Motor neuron (in vitro differentiated cells): ENCODE data around the gene LCLAT1. TPM values are rescaled to one million over a fixed set of nuclear protein-coding genes. Genes with fewer than 3 reads are reported as not detected.
"Not testable (repeated sequence)": the region's sequence is repeated elsewhere in the genome, so short reads cannot be mapped to it uniquely, and the experiment has no call there.

ENCODE experiments used
- ATAC-seq, 8 experiments: fragments of 200-7000 bp; cut with Tn5 transposase; replicated peaks in 6 of 8; 2 replicates each; pipeline ENCODE4 v1.8.0; 2021; ENCODE audit warnings: mild to moderate bottlenecking in 8 of 8, moderate library complexity in 8 of 8
- H3K27ac ChIP-seq, 2 donors: fragments of 250-450 bp; sonication (Bioruptor Pico); 2 replicates each; pipeline ENCODE4 v1.9.0; 2021; ENCODE audit warnings: antibody characterized with exemption in 2 of 2, mild to moderate bottlenecking in 2 of 2, moderate library complexity in 1 of 2
- H3K4me1 ChIP-seq, 2 donors: fragments of 250-450 bp; sonication (Bioruptor Pico); replicated peaks in 1 of 2; 2 replicates each; pipeline ENCODE4 v1.6.1; 2021; ENCODE audit warnings: antibody characterized with exemption in 2 of 2, mild to moderate bottlenecking in 2 of 2, moderate library complexity in 1 of 2
- H3K4me3 ChIP-seq, 5 donors: fragments of 250-450 bp; sonication (Bioruptor Pico); 2 replicates each; pipeline ENCODE4 v1.9.0; 2021; ENCODE audit warnings: antibody characterized with exemption in 5 of 5, mild to moderate bottlenecking in 5 of 5, moderate library complexity in 4 of 5
- WGBS, 10 experiments: fragments of 450-650 bp; shearing (Covaris generic); methylation state at CpG; one replicate each; pipeline ENCODE4 v1.0.0; 2022; 5-methylcytosine and 5-hydroxymethylcytosine counted together
- in situ Hi-C, 9 experiments: fragments of 400-800 bp; cut with MboI; loops; one replicate each; pipeline ENCODE4 v1.15.0; 2021; ENCODE audit warnings: low sequenced_read_pairs in 9 of 9, low pct_unique_long_range_greater_than_20kb in 2 of 9; ENCODE audit not compliant: unreplicated experiment in 9 of 9
- total RNA-seq, 8 experiments: library from RNA; unstranded; fragments of 300-600 nt; gene quantifications; 2 replicates each; pipeline versions ENCODE4 v1.2.3 to v1.2.4, GENCODE V29; 2022

LCLAT1 gene
- total RNA-seq, 8 experiments from 2014 or later = 9.8 to 39.2 (median 12.9) TPM

- no peak for ATAC-seq
- no peaks in the 10 kb centered on the region for H3K4me1 ChIP-seq
- H3K4me3 ChIP-seq = no peak overlapping the region
- 15 to 100% (median 43%) methylated on average over 1 to 2 of the region's 2 CpGs; no CpG with 5 or more reads in 2 of the 10 experiments for WGBS, 10 experiments
- no peak overlapping the region for H3K27ac ChIP-seq
- in situ Hi-C loops = loop anchor here in 1 of 9 experiments (25.0 kb wide), 2 partner anchors 224 to 226 kb away; partner anchors contain the start of gene LBH
These were observed 16.5 kb downstream of the LCLAT1 start for GRCh38 chr2:30463535-30463934.

GRCh38 chr2:30464544-30465170 lies 17.6 kb downstream of the LCLAT1 start:
- no peak overlapping the region for H3K4me3 ChIP-seq
- no peak overlapping the region for H3K27ac ChIP-seq
- no peak for ATAC-seq
- WGBS, 10 experiments = 41 to 82% (median 58%) methylated on average over 1 to 4 of the region's 4 CpGs; no CpG with 5 or more reads in 2 of the 10 experiments
- in situ Hi-C loops = loop anchor here in 1 of 9 experiments (25.0 kb wide), 2 partner anchors 223 to 227 kb away; partner anchors contain the start of gene LBH
- H3K4me1 ChIP-seq = no peaks in the 10 kb centered on the region

DNA sequence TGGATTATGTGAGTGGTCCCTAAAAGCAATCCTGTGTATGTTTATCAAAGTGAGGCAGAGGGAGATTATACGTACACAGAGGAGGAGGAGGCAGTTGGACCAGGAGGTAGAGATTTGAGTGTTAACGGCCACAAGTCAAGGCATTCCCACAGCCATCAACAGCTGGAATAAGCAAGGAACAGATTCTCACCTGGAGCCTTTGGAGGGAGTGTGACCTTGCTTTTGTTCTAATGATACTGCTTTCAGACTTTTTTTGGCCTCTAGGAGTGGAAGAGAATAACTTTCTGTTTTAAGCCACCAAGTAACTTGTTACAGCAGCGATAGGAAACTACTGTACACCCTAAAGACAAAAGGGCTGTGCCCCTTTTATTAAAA lies 18.1 kb downstream of the LCLAT1 start:
- H3K4me3 ChIP-seq = no peak overlapping the region
- 30 to 100% (median 76%) methylated on average over 1 to 3 of the region's 3 CpGs; no CpG with 5 or more reads in 1 of the 10 experiments for WGBS, 10 experiments
- ATAC-seq = peak in 1 of 8 experiments; percentile 25
- H3K4me1 ChIP-seq = no peaks in the 10 kb centered on the region
- in situ Hi-C loops = loop anchor here in 1 of 9 experiments (25.0 kb wide), 2 partner anchors 222 to 228 kb away; partner anchors contain the start of gene LBH
- H3K27ac ChIP-seq = no peak overlapping the region

DNA sequence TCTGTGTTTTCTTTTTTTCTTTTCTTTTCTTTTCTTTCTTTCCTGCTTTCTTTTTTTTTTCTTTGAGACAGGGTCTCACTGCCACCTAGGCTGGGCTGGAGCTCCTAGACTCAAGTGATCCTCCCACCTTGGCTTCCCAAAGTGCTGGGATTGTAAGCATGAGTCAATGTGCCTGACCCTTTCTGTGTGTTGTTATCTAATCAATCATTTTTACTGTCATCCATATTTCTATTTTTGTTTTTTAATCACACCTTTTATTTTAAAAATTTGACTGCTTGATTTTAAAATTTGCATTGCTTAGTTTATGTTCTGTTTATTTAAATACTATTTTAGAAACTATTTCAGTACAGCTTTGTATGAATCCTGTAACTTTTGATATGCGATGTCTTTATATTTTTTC lies 19.2 kb downstream of the LCLAT1 start:
- no peak overlapping the region for H3K27ac ChIP-seq
- ATAC-seq = no peak
- in situ Hi-C loops = loop anchor here in 1 of 9 experiments (25.0 kb wide), 2 partner anchors 221 to 229 kb away; partner anchors contain the start of gene LBH
- no peaks in the 10 kb centered on the region for H3K4me1 ChIP-seq
- H3K4me3 ChIP-seq = no peak overlapping the region
- WGBS, 10 experiments = 50 to 100% (median 89%) methylated on average over 1 of the region's 1 CpG; no CpG with 5 or more reads in 1 of the 10 experiments

GRCh38 chr2:30467062-30467826 lies 20.2 kb downstream of the LCLAT1 start:
- not testable (repeated sequence) for H3K4me3 ChIP-seq

DNA sequence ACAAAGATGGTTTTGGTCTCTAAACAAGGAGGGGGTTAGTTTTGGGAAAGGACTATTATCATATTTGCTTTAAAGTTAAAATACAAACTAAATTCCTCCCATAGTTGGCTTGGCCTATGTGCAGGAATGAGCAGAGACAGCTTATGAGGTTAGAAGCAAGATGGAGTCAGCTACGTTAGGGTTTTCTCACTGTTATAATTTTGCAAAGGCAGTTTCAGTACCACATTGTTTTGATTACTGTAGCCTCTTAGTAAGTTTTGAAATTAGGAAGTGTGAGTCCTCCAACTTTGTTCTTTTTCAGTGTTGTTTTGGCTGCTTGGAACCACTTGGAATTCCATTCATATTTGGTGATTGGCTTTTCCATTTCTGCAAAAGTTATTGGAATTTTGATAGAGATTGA lies 23.4 kb downstream of the LCLAT1 start:
- H3K4me1 ChIP-seq = no peaks in the 10 kb centered on the region
- in situ Hi-C loops = loop anchor here in 1 of 9 experiments (25.0 kb wide), 2 partner anchors 217 to 233 kb away; partner anchors contain the start of gene LBH
- no peak for ATAC-seq
- no peak overlapping the region for H3K4me3 ChIP-seq
- H3K27ac ChIP-seq = no peak overlapping the region
- WGBS, 10 experiments = 11 to 100% (median 82%) methylated on average over 1 of the region's 1 CpG; no CpG with 5 or more reads in 4 of the 10 experiments

More at GRCh38 chr2:30467062-30467826, 20.2 kb downstream of the LCLAT1 start:
- not testable (repeated sequence) for H3K27ac ChIP-seq, H3K4me1 ChIP-seq, ATAC-seq
- in situ Hi-C loops = loop anchor here in 1 of 9 experiments (25.0 kb wide), 2 partner anchors 220 to 230 kb away; partner anchors contain the start of gene LBH
- no CpG with 5 or more reads among the region's 8 CpGs for WGBS, 10 experiments

- in situ Hi-C loops = loop anchor here in 1 of 9 experiments (25.0 kb wide), 2 partner anchors 215 to 235 kb away; partner anchors contain the start of gene LBH
- Histone ChIP-seq H3K4me1 (no peaks in the 10 kb centered on the region), H3K27ac (no peak overlapping the region), H3K4me3 (no peak overlapping the region)
- no peak for ATAC-seq
These were observed 25.3 kb downstream of the LCLAT1 start for GRCh38 chr2:30472326-30472725.

- in situ Hi-C loops = no loop called here
- Histone ChIP-seq H3K4me1 (no peaks in the 10 kb centered on the region), H3K27ac (no peak overlapping the region), H3K4me3 (no peak overlapping the region)
- ATAC-seq = no peak
These were observed 28.5 kb downstream of the LCLAT1 start for GRCh38 chr2:30475542-30475941.

GRCh38 chr2:30476636-30477035 lies 29.6 kb downstream of the LCLAT1 start:
- WGBS, 10 experiments = 0 to 100% (median 100%) methylated on average over 1 to 2 of the region's 2 CpGs; no CpG with 5 or more reads in 5 of the 10 experiments
- in situ Hi-C loops = no loop called here

GRCh38 chr2:30480703-30481322 lies 33.8 kb downstream of the LCLAT1 start:
- ATAC-seq = no peak
- no peak overlapping the region for H3K27ac ChIP-seq
- 64 to 100% (median 87%) methylated on average over 1 to 6 of the region's 6 CpGs for WGBS, 10 experiments
- in situ Hi-C loops = no loop called here
- no peaks in the 10 kb centered on the region for H3K4me1 ChIP-seq
- H3K4me3 ChIP-seq = no peak overlapping the region

More at GRCh38 chr2:30476636-30477035, 29.6 kb downstream of the LCLAT1 start:
- Histone ChIP-seq H3K4me1 (no peaks in the 10 kb centered on the region), H3K4me3 (no peak overlapping the region), H3K27ac (no peak overlapping the region)
- no peak for ATAC-seq

DNA sequence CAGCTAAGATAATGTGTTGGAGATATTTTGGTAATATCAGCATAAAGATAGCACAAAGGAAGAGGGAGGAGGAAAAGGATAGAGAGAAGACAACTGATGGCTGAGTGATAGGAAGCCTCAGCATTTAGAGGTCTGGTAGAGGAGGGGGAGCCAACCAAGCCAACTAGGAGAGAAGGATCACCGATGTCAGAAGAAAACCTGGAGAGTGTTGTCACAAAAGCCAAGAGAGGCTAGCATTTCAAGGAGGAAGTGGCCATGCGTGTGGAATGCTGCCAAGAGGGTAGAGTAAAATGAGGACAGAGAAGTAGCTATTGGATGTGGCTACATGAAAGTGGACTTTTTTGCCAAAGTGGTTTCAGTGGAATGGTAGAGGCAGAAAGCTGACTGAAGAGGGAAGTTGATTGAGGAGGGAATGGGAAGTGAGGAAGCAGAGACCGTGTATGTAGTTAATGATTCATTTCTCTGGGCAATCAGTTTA lies 34.3 kb downstream of the LCLAT1 start:
- WGBS, 10 experiments = 62 to 100% (median 88%) methylated on average over 1 to 3 of the region's 3 CpGs; no CpG with 5 or more reads in 3 of the 10 experiments
- H3K4me3 ChIP-seq = no peak overlapping the region
- in situ Hi-C loops = no loop called here
- ATAC-seq = no peak
- no peak overlapping the region for H3K27ac ChIP-seq
- no peaks in the 10 kb centered on the region for H3K4me1 ChIP-seq

DNA sequence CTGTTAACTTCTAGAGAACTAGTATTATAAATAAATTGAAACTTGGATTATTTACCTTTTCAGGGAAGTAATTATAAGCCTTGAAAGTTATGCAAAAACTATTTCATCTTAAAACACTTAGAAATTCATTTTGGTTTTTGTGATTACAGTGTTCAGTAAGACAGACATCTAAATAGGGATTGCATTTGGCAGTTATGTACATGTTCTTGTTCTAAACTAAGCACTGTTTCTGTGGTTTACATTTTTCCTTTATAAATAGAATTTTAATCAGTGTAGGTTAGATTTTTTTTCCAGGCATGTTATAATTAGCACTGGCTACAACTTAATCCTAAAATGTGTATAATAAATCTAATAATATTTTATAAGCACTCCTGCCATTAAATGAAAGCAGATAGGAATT lies 35.0 kb downstream of the LCLAT1 start:
- no peak overlapping the region for H3K4me3 ChIP-seq
- ATAC-seq = peak in 1 of 8 experiments; percentile 48
- no peak overlapping the region for H3K27ac ChIP-seq
- in situ Hi-C loops = no loop called here
- H3K4me1 ChIP-seq = no peaks in the 10 kb centered on the region

- 58 to 100% (median 89%) methylated on average over 1 to 3 of the region's 3 CpGs; no CpG with 5 or more reads in 1 of the 10 experiments for WGBS, 10 experiments
- in situ Hi-C loops = no loop called here
- Histone ChIP-seq H3K4me1 (no peaks in the 10 kb centered on the region), H3K4me3 (no peak overlapping the region), H3K27ac (no peak overlapping the region)
- no peak for ATAC-seq
These were observed 37.1 kb downstream of the LCLAT1 start for GRCh38 chr2:30484145-30484544.
